Middle frontal gyrus (tissue), 1 donor: ENCODE results near the gene DPAGT1.
"Not testable (repeated sequence)": the region's sequence is repeated elsewhere in the genome, so short reads cannot be mapped to it uniquely, and the experiment has no call there.

ENCODE experiments used
- DNase-seq: peaks from one replicate; pipeline ENCODE4 v3.0.0-alpha.2; 2015; ENCODE audit warnings: low spot score; ENCODE audit errors: extremely low spot score

Gene DPAGT1

GRCh38 chr11:119101759-119102423, at the start of gene DPAGT1:
DPAGT1 (minus strand) TSS chr11:119101853; CDS start chr11:119101655, 198 bp downstream.
- peak; percentile 91 for DNase-seq

GRCh38 chr11:119149786-119150275, 48.2 kb upstream of the DPAGT1 start:
- no peak for DNase-seq

- DNase-seq: no peak
These were observed 47.5 kb upstream of the DPAGT1 start, which contains the start of gene ABCG4 for GRCh38 chr11:119149018-119149785. ABCG4 (plus strand) TSS chr11:119149052; CDS start chr11:119149966, 914 bp downstream.

- no peak for DNase-seq
These were observed 47.0 kb upstream of the DPAGT1 start for GRCh38 chr11:119148720-119149017.

GRCh38 chr11:119147604-119148333, 46.1 kb upstream of the DPAGT1 start:
- DNase-seq: no peak

GRCh38 chr11:119145551-119145950, 43.9 kb upstream of the DPAGT1 start:
- DNase-seq: no peak

GRCh38 chr11:119144825-119145486, 43.3 kb upstream of the DPAGT1 start:
- DNase-seq: no peak

- not testable (repeated sequence) for DNase-seq
These were observed 37.6 kb upstream of the DPAGT1 start for GRCh38 chr11:119139276-119139675.

GRCh38 chr11:119134389-119134978, 32.8 kb upstream of the DPAGT1 start:
- no peak for DNase-seq

- no peak for DNase-seq
These were observed 29.0 kb upstream of the DPAGT1 start for GRCh38 chr11:119130662-119131061.

- DNase-seq: no peak
These were observed 25.1 kb upstream of the DPAGT1 start for GRCh38 chr11:119126675-119127268.

GRCh38 chr11:119125821-119126220, 24.2 kb upstream of the DPAGT1 start:
- no peak for DNase-seq

- DNase-seq: no peak
These were observed 20.1 kb upstream of the DPAGT1 start for GRCh38 chr11:119121811-119122124.

- DNase-seq: peak; percentile 99
These were observed 19.6 kb upstream of the DPAGT1 start, which contains the start of gene HINFP for GRCh38 chr11:119121008-119121810. HINFP (plus strand) TSS chr11:119121580; CDS start chr11:119126945, 5,365 bp downstream.

- no peak for DNase-seq
These were observed 19.0 kb upstream of the DPAGT1 start for GRCh38 chr11:119120639-119121007.

GRCh38 chr11:119118946-119119345, 17.3 kb upstream of the DPAGT1 start:
- DNase-seq: no peak

GRCh38 chr11:119118227-119118626, 16.6 kb upstream of the DPAGT1 start:
- DNase-seq: no peak

- no peak for DNase-seq
These were observed 15.5 kb upstream of the DPAGT1 start for GRCh38 chr11:119117004-119117706.

- DNase-seq: no peak
These were observed 14.9 kb upstream of the DPAGT1 start for GRCh38 chr11:119116601-119117000.
